SU-DHL-6 (cell line): ENCODE data around the gene F11R.

Experiments
- H2AFZ ChIP-seq: fragments of 200-600 bp; sonication (generic); 2 replicates; pipeline ENCODE4 v1.6.1; 2014; ENCODE audit warnings: low read depth, mild to moderate bottlenecking, moderate library complexity, mixed read lengths, antibody characterized with exemption, low read length; ENCODE audit not compliant: severe bottlenecking
- H3F3A ChIP-seq: fragments of 200-600 bp; shearing (Covaris generic); 2 replicates; pipeline ENCODE4 v1.6.0; 2016; ENCODE audit warnings: antibody characterized with exemption, mild to moderate bottlenecking; ENCODE audit not compliant: insufficient read depth
- H3K27ac ChIP-seq: fragments of 200-600 bp; sonication (generic); 2 replicates; pipeline ENCODE4 v1.5.1; 2016; ENCODE audit warnings: low read depth, mild to moderate bottlenecking, low read length, moderate library complexity, mixed read lengths
- H3K27me3 ChIP-seq: fragments of 200-600 bp; sonication (generic), shearing (Covaris generic); 2 replicates; pipeline ENCODE4 v1.6.0; 2014; ENCODE audit warnings: mild to moderate bottlenecking, low read length
- H3K36me3 ChIP-seq: fragments of 200-600 bp; sonication (generic); 2 replicates; pipeline ENCODE4 v1.6.1; 2014; ENCODE audit warnings: mild to moderate bottlenecking, low read length, mixed read lengths
- H3K4me2 ChIP-seq: fragments of 300-600, 200-600 bp; shearing (Covaris generic), sonication (generic); 2 replicates; pipeline ENCODE4 v1.6.0; 2014; ENCODE audit warnings: low read length, low read depth, mild to moderate bottlenecking; ENCODE audit not compliant: poor library complexity, severe bottlenecking
- H3K4me3 ChIP-seq: fragments of 200-600 bp; sonication (generic); 2 replicates; pipeline ENCODE4 v1.5.1; 2014; ENCODE audit warnings: antibody characterized with exemption, low read length, mild to moderate bottlenecking, mixed read lengths; ENCODE audit not compliant: insufficient read depth, poor library complexity, severe bottlenecking
- H3K79me2 ChIP-seq: fragments of 200-600 bp; sonication (generic); 2 replicates; pipeline ENCODE4 v1.6.1; 2014; ENCODE audit warnings: mild to moderate bottlenecking, low read length, moderate library complexity; ENCODE audit not compliant: insufficient read depth
- H3K9ac ChIP-seq: fragments of 200-600 bp; sonication (generic); 2 replicates; pipeline ENCODE4 v1.7.0; 2014; ENCODE audit warnings: mild to moderate bottlenecking, low read length
- H3K9me2 ChIP-seq: fragments of 200-600 bp; sonication (generic); replicated peaks from 2 replicates; pipeline ENCODE4 v1.6.1; 2014; ENCODE audit warnings: low read length; ENCODE audit not compliant: insufficient read depth
- H3K9me3 ChIP-seq: fragments of 200-600 bp; sonication (generic); 2 replicates; pipeline ENCODE4 v1.6.1; 2014; ENCODE audit warnings: low read length, mixed read lengths; ENCODE audit not compliant: insufficient read depth
- H4K20me1 ChIP-seq: fragments of 200-600 bp; sonication (generic); 2 replicates; pipeline ENCODE4 v1.6.1; 2014; ENCODE audit warnings: low read depth, mild to moderate bottlenecking, antibody characterized with exemption, low read length, moderate library complexity, mixed read lengths
- CTCF ChIP-seq: fragments of 200-600 bp; sonication (generic); IDR thresholded peaks from one replicate; pipeline ENCODE4 v1.5.1; 2017; ENCODE audit warnings: antibody characterized with exemption, mild to moderate bottlenecking, low read length, moderate library complexity; ENCODE audit not compliant: insufficient read depth, poor library complexity, severe bottlenecking
- EZH2phosphoT487 ChIP-seq: fragments of 200-600 bp; sonication (generic), shearing (Covaris generic); conservative IDR thresholded peaks from 2 replicates; pipeline ENCODE4 v1.6.1; 2018; ENCODE audit warnings: mild to moderate bottlenecking, antibody characterized with exemption, low read length, moderate library complexity, mixed read lengths

The F11R gene

GRCh38 chr1:161054232-161054631 is 33.3 kb upstream of the F11R start:
- H3K27ac ChIP-seq = no peak overlapping the region
- H3K9me2 ChIP-seq = no peaks in the 10 kb centered on the region
- no peak overlapping the region for H3K4me3 ChIP-seq
- H3K36me3 ChIP-seq = no peaks in the 10 kb centered on the region; the same call in 1 of the 2 replicates
- H3F3A ChIP-seq = no peaks in the 10 kb centered on the region
- no peak overlapping the region for H3K4me2 ChIP-seq
- H3K27me3 ChIP-seq = no peaks in the 10 kb centered on the region
- H2AFZ ChIP-seq = no peak overlapping the region
- H4K20me1 ChIP-seq = no peaks in the 10 kb centered on the region
- no peak overlapping the region for H3K9ac ChIP-seq
- no peaks in the 10 kb centered on the region for H3K79me2 ChIP-seq
- TF ChIP-seq EZH2phosphoT487 (no peak), CTCF (no peak)
- H3K9me3 ChIP-seq = no peaks in the 10 kb centered on the region

GRCh38 chr1:161052899-161053298 is 31.9 kb upstream of the F11R start:
- Histone ChIP-seq H3K79me2 (no peaks in the 10 kb centered on the region), H3K9me2 (no peaks in the 10 kb centered on the region), H3K9ac (no peak overlapping the region), H3K27me3 (no peaks in the 10 kb centered on the region), H3K4me3 (no peak overlapping the region), H2AFZ (no peak overlapping the region), H3K36me3 (no peaks in the 10 kb centered on the region; the same call in 1 of the 2 replicates), H3K27ac (no peak overlapping the region), H3K9me3 (no peaks in the 10 kb centered on the region), H4K20me1 (no peaks in the 10 kb centered on the region), H3K4me2 (no peak overlapping the region), H3F3A (0 out of 2 replicates have a peak, but pooled peaks cover 6% of the 10 kb centered on the region)
- TF ChIP-seq EZH2phosphoT487 (no peak), CTCF (no peak)

GRCh38 chr1:161051219-161051618 is 30.3 kb upstream of the F11R start:
- no peak overlapping the region for H3K27ac ChIP-seq
- no peaks in the 10 kb centered on the region; the same call in 1 of the 2 replicates for H3K36me3 ChIP-seq
- no peaks in the 10 kb centered on the region for H3K79me2 ChIP-seq
- H3K4me3 ChIP-seq = no peak overlapping the region
- H3K9ac ChIP-seq = no peak overlapping the region
- H4K20me1 ChIP-seq = no peaks in the 10 kb centered on the region
- no peak overlapping the region for H2AFZ ChIP-seq
- no peaks in the 10 kb centered on the region for H3K9me2 ChIP-seq
- no peak overlapping the region for H3K4me2 ChIP-seq
- no peaks in the 10 kb centered on the region for H3K9me3 ChIP-seq
- TF ChIP-seq CTCF = no peak
- TF ChIP-seq EZH2phosphoT487 = no peak
- H3F3A ChIP-seq = peaks cover 21% of the 10 kb centered on the region
- H3K27me3 ChIP-seq = no peaks in the 10 kb centered on the region
